ENCODE data around the gene CFAP221.
A peak's percentile ranks its signal among the peaks of the same experiment; 100 is the strongest.

The CFAP221 gene

DNA sequence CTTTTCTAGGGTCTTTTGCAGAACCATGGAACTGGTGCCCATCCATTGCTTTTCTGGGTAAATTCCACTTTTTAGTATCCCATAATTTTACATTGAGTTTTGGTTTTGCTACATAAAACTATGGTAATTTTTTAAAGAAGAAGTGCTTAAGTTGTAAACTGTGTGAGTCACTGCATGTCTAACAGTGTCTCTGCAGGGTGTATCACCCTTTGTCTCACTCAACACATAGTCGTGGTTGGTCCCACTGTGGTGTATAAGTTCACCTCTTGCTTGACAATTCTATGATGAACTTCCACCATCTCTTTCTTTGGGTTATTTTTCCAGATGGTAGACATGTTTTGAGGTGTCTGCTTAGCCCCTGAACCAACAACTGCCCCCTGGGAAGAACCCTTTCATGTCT, 30.4 kb upstream of the CFAP221 start:
- peaks cover 60% of the 10 kb centered on the region for H3K27me3 Mint-ChIP-seq (ENCODE audit: low read depth, poor library complexity)

DNA sequence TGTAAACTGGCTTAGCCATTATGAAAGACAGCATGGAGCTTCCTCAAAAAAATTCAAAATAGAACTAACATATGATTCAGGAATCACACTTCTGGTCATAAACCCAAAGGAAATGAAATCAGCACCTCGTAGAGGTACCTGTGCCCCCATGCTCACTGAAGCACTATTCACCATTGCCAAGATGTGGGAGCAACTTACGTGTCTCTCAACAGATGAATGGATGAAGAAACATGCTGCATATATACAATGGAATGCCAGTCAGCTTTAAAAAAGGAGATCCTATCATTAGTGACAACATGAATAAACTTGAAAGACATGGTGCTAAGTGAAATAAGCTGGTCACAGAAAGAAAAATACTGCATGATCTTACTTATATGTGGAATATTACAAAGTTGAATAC, 28.1 kb upstream of the CFAP221 start:
- Mint-ChIP-seq H3K4me1 (no peaks in the 10 kb centered on the region), H3K9me3 (peaks cover 3% of the 10 kb centered on the region), H3K27ac (no peak overlapping the region), H3K36me3 (ENCODE audit: low read depth) (no peaks in the 10 kb centered on the region), H3K27me3 (ENCODE audit: low read depth, poor library complexity) (peaks cover 70% of the 10 kb centered on the region), H3K4me3 (no peak overlapping the region)
- TF ChIP-seq, protein P1, sequence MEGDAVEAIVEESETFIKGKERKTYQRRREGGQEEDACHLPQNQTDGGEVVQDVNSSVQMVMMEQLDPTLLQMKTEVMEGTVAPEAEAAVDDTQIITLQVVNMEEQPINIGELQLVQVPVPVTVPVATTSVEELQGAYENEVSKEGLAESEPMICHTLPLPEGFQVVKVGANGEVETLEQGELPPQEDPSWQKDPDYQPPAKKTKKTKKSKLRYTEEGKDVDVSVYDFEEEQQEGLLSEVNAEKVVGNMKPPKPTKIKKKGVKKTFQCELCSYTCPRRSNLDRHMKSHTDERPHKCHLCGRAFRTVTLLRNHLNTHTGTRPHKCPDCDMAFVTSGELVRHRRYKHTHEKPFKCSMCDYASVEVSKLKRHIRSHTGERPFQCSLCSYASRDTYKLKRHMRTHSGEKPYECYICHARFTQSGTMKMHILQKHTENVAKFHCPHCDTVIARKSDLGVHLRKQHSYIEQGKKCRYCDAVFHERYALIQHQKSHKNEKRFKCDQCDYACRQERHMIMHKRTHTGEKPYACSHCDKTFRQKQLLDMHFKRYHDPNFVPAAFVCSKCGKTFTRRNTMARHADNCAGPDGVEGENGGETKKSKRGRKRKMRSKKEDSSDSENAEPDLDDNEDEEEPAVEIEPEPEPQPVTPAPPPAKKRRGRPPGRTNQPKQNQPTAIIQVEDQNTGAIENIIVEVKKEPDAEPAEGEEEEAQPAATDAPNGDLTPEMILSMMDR (IDR thresholded peaks at IDR 0.05): no peak
- DNase-seq: no peak

More for the DNA sequence above, 30.4 kb upstream of the CFAP221 start:
- Mint-ChIP-seq H3K4me3 (no peak overlapping the region), H3K27ac (no peak overlapping the region), H3K36me3 (ENCODE audit: low read depth) (no peaks in the 10 kb centered on the region), H3K9me3 (peaks cover 3% of the 10 kb centered on the region), H3K4me1 (no peaks in the 10 kb centered on the region)
- DNase-seq: no peak
- TF ChIP-seq, protein P1 (IDR thresholded peaks at IDR 0.05): no peak

DNA sequence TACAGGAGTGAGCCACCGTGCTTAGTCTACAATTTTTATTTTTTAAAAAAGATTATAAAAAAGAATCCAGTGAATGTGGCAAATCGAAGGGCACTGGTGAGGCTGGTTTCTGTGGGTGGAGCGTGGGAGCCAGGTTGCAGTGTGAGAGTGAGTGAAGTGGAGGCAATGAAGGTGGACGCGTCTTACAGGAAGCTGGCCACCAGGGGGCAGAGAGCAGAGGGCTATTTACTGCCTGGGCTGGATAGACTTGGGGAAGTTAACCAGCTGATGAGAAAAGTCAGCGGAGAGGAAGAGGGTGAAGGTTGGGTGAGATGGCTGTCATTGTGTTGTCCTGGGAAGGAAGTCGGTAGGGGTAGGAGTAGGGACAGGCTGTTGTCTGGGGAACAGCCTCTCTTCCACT, 26.8 kb upstream of the CFAP221 start:
- Mint-ChIP-seq H3K27me3 (ENCODE audit: low read depth, poor library complexity) (peaks cover 72% of the 10 kb centered on the region), H3K4me1 (no peaks in the 10 kb centered on the region), H3K27ac (no peak overlapping the region), H3K4me3 (no peak overlapping the region), H3K36me3 (ENCODE audit: low read depth) (no peaks in the 10 kb centered on the region), H3K9me3 (peaks cover 3% of the 10 kb centered on the region)
- DNase-seq: peak; percentile 69
- TF ChIP-seq, protein P1 (IDR thresholded peaks at IDR 0.05): peak; percentile 66

GRCh38 chr2:119518401-119519056, 25.7 kb upstream of the CFAP221 start:
- Mint-ChIP-seq H3K9me3 (peaks cover 3% of the 10 kb centered on the region), H3K27me3 (ENCODE audit: low read depth, poor library complexity) (peaks cover 77% of the 10 kb centered on the region), H3K4me1 (peaks cover 3% of the 10 kb centered on the region), H3K27ac (no peak overlapping the region), H3K36me3 (ENCODE audit: low read depth) (no peaks in the 10 kb centered on the region), H3K4me3 (no peak overlapping the region)
- DNase-seq: no peak
- TF ChIP-seq, protein P1 (IDR thresholded peaks at IDR 0.05): no peak

DNA sequence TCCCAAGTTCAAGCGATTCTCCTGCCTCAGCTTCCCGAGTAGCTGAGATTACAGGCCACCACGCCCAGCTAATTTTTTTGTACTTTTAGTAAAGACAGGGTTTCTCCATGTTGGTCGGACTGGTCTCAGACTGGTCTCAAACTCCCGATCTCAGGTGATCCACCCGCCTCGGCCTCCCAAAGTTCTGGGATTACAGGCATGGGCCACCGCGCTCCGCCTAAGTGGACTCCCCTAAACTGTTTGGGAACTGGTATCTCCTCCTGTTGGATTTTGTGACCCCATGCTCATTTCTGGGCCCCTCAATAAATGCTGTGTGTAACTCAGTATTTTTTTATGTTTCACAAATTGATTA, 25.2 kb upstream of the CFAP221 start:
- H3K36me3 Mint-ChIP-seq (ENCODE audit: low read depth): no peaks in the 10 kb centered on the region
- H3K4me3 Mint-ChIP-seq: no peak overlapping the region
- peaks cover 81% of the 10 kb centered on the region for H3K27me3 Mint-ChIP-seq (ENCODE audit: low read depth, poor library complexity)
- peaks cover 3% of the 10 kb centered on the region for H3K9me3 Mint-ChIP-seq
- peaks cover 7% of the 10 kb centered on the region for H3K4me1 Mint-ChIP-seq
- TF ChIP-seq, protein P1 (IDR thresholded peaks at IDR 0.05): no peak
- no peak overlapping the region for H3K27ac Mint-ChIP-seq
- DNase-seq: no peak
